HEK293 (cell line): ENCODE measurements around the gene HPS4.

Source experiments
- ZNF561 ChIP-seq: fragments of 450-650 bp; IDR thresholded peaks from 2 replicates; pipeline ENCODE4 v1.5.1; 2018; ENCODE audit warnings: missing biosample characterization, missing genetic modification characterization, borderline replicate concordance
- ZNF658 ChIP-seq: fragments of 450-650 bp; formaldehyde crosslinking; IDR thresholded peaks from 2 replicates; pipeline ENCODE4; 2016; ENCODE audit warnings: missing biosample characterization, missing genetic modification characterization
- ZNF701 ChIP-seq: fragments of 450-650 bp; formaldehyde crosslinking; IDR thresholded peaks from 2 replicates; pipeline ENCODE4 v1.5.1; 2016; ENCODE audit warnings: missing biosample characterization, missing genetic modification characterization
- TF ChIP-seq, protein P1 (sequence below): fragments of 450-650 bp; formaldehyde crosslinking; IDR thresholded peaks from 2 replicates; pipeline ENCODE4 v1.5.1; 2016; ENCODE audit warnings: missing biosample characterization, missing genetic modification characterization

GRCh38 chr22:26409719-26410335 lies 73.8 kb downstream of the HPS4 start:
- TF ChIP-seq, protein P1, sequence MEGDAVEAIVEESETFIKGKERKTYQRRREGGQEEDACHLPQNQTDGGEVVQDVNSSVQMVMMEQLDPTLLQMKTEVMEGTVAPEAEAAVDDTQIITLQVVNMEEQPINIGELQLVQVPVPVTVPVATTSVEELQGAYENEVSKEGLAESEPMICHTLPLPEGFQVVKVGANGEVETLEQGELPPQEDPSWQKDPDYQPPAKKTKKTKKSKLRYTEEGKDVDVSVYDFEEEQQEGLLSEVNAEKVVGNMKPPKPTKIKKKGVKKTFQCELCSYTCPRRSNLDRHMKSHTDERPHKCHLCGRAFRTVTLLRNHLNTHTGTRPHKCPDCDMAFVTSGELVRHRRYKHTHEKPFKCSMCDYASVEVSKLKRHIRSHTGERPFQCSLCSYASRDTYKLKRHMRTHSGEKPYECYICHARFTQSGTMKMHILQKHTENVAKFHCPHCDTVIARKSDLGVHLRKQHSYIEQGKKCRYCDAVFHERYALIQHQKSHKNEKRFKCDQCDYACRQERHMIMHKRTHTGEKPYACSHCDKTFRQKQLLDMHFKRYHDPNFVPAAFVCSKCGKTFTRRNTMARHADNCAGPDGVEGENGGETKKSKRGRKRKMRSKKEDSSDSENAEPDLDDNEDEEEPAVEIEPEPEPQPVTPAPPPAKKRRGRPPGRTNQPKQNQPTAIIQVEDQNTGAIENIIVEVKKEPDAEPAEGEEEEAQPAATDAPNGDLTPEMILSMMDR (tag by site-specific recombination) = no peak
- TF ChIP-seq ZNF701 (tag by site-specific recombination) = no peak
- TF ChIP-seq ZNF561 (tag by site-specific recombination) = no peak
- no peak for TF ChIP-seq ZNF658 (tag by site-specific recombination)
